HEK293 (cell line): ENCODE measurements around the gene ADSS1.

Source experiments
- EGR2 ChIP-seq: fragments of 450-650 bp; formaldehyde crosslinking; IDR thresholded peaks from 2 replicates; pipeline ENCODE4 v1.5.1; 2016; ENCODE audit warnings: low read depth, missing biosample characterization, missing genetic modification characterization
- FEZF1 ChIP-seq: fragments of 450-650 bp; formaldehyde crosslinking; IDR thresholded peaks from 2 replicates; pipeline ENCODE4 v1.5.1; 2016; ENCODE audit warnings: missing biosample characterization, missing genetic modification characterization
- KLF17 ChIP-seq: fragments of 450-650 bp; formaldehyde crosslinking; IDR thresholded peaks from 2 replicates; pipeline ENCODE4 v1.5.1; 2016; ENCODE audit warnings: missing biosample characterization, missing genetic modification characterization
- PRDM10 ChIP-seq: fragments of 450-650 bp; formaldehyde crosslinking; IDR thresholded peaks from 2 replicates; pipeline ENCODE4 v1.5.1; 2016; ENCODE audit warnings: missing biosample characterization, missing genetic modification characterization
- PRDM6 ChIP-seq: fragments of 450-650 bp; formaldehyde crosslinking; IDR thresholded peaks from 2 replicates; pipeline ENCODE4 v1.5.1; 2017; ENCODE audit warnings: missing biosample characterization, missing genetic modification characterization
- SP2 ChIP-seq: fragments of 450-650 bp; formaldehyde crosslinking; IDR thresholded peaks from 2 replicates; pipeline ENCODE4 v1.5.1; 2016; ENCODE audit warnings: missing biosample characterization, missing genetic modification characterization
- SP7 ChIP-seq: fragments of 450-650 bp; formaldehyde crosslinking; IDR thresholded peaks from 2 replicates; pipeline ENCODE4 v1.5.1; 2016; ENCODE audit warnings: missing biosample characterization, missing genetic modification characterization
- WT1 ChIP-seq: fragments of 450-650 bp; formaldehyde crosslinking; IDR thresholded peaks from 2 replicates; pipeline ENCODE4 v1.5.1; 2016; ENCODE audit warnings: missing biosample characterization, missing genetic modification characterization
- ZFP37 ChIP-seq: fragments of 450-650 bp; formaldehyde crosslinking; IDR thresholded peaks from 2 replicates; pipeline ENCODE4 v1.5.1; 2016; ENCODE audit warnings: missing biosample characterization, missing genetic modification characterization
- ZNF114 ChIP-seq: fragments of 450-650 bp; formaldehyde crosslinking; IDR thresholded peaks from 2 replicates; pipeline ENCODE4 v1.5.0; 2017; ENCODE audit warnings: missing biosample characterization, missing genetic modification characterization
- ZNF146 ChIP-seq: fragments of 450-650 bp; formaldehyde crosslinking; IDR thresholded peaks from 2 replicates; pipeline ENCODE4 v1.5.1; 2016; ENCODE audit warnings: missing biosample characterization, missing genetic modification characterization
- ZNF184 ChIP-seq: fragments of 450-650 bp; IDR thresholded peaks from 2 replicates; pipeline ENCODE4 v1.5.1; 2018; ENCODE audit warnings: missing biosample characterization, mild to moderate bottlenecking, missing genetic modification characterization
- ZNF2 ChIP-seq: fragments of 450-650 bp; formaldehyde crosslinking; IDR thresholded peaks from 2 replicates; pipeline ENCODE4 v1.5.1; 2016; ENCODE audit warnings: missing biosample characterization, missing genetic modification characterization
- ZNF221 ChIP-seq: fragments of 450-650 bp; formaldehyde crosslinking; IDR thresholded peaks from 2 replicates; pipeline ENCODE4 v1.5.1; 2017; ENCODE audit warnings: missing biosample characterization, missing genetic modification characterization, borderline replicate concordance
- ZNF335 ChIP-seq: fragments of 450-650 bp; formaldehyde crosslinking; conservative IDR thresholded peaks from 2 replicates; pipeline ENCODE4 v1.5.1; 2016; ENCODE audit warnings: missing biosample characterization, missing genetic modification characterization
- ZNF354C ChIP-seq: fragments of 450-650 bp; formaldehyde crosslinking; IDR thresholded peaks from 2 replicates; pipeline ENCODE4 v1.5.1; 2016; ENCODE audit warnings: missing biosample characterization, missing genetic modification characterization, low read depth, borderline replicate concordance
- ZNF521 ChIP-seq: fragments of 450-650 bp; formaldehyde crosslinking; IDR thresholded peaks from 2 replicates; pipeline ENCODE4 v1.5.1; 2017; ENCODE audit warnings: missing biosample characterization, mild to moderate bottlenecking, missing genetic modification characterization
- ZNF544 ChIP-seq: fragments of 450-650 bp; formaldehyde crosslinking; IDR thresholded peaks from 2 replicates; pipeline ENCODE4 v1.5.0; 2017; ENCODE audit warnings: missing biosample characterization, missing genetic modification characterization
- ZNF580 ChIP-seq: fragments of 450-650 bp; formaldehyde crosslinking; IDR thresholded peaks from 2 replicates; pipeline ENCODE4 v1.5.1; 2016; ENCODE audit warnings: missing biosample characterization, missing genetic modification characterization
- ZNF600 ChIP-seq: fragments of 450-650 bp; formaldehyde crosslinking; IDR thresholded peaks from 2 replicates; pipeline ENCODE4 v1.5.1; 2016; ENCODE audit warnings: missing biosample characterization, missing genetic modification characterization
- ZNF623 ChIP-seq: fragments of 450-650 bp; formaldehyde crosslinking; IDR thresholded peaks from 2 replicates; pipeline ENCODE4 v1.5.1; 2016; ENCODE audit warnings: missing biosample characterization, missing genetic modification characterization
- ZNF626 ChIP-seq: fragments of 450-650 bp; sonication (Bioruptor Pico); formaldehyde crosslinking; IDR thresholded peaks from 2 replicates; pipeline ENCODE4 v1.5.1; 2018; ENCODE audit warnings: missing biosample characterization, missing genetic modification characterization, inconsistent platforms
- ZNF629 ChIP-seq: fragments of 450-650 bp; formaldehyde crosslinking; IDR thresholded peaks from 2 replicates; pipeline ENCODE4 v1.5.1; 2017; ENCODE audit warnings: missing biosample characterization, missing genetic modification characterization
- ZNF645 ChIP-seq: fragments of 450-650 bp; formaldehyde crosslinking; IDR thresholded peaks from 2 replicates; pipeline ENCODE4; 2016; ENCODE audit warnings: missing biosample characterization, missing genetic modification characterization
- ZNF660 ChIP-seq: fragments of 450-650 bp; IDR thresholded peaks from 2 replicates; pipeline ENCODE4 v1.5.1; 2018; ENCODE audit warnings: missing biosample characterization, mild to moderate bottlenecking, missing genetic modification characterization
- ZNF677 ChIP-seq: fragments of 450-650 bp; IDR thresholded peaks from 2 replicates; pipeline ENCODE4 v1.5.0; 2018; ENCODE audit warnings: missing biosample characterization, mild to moderate bottlenecking, missing genetic modification characterization, moderate library complexity
- ZNF692 ChIP-seq: fragments of 450-650 bp; formaldehyde crosslinking; IDR thresholded peaks from 2 replicates; pipeline ENCODE4 v1.5.1; 2016; ENCODE audit warnings: missing biosample characterization, missing genetic modification characterization
- ZNF791 ChIP-seq: fragments of 450-650 bp; formaldehyde crosslinking; IDR thresholded peaks from 2 replicates; pipeline ENCODE4 v1.5.1; 2016; ENCODE audit warnings: missing biosample characterization, missing genetic modification characterization
- ZSCAN5A ChIP-seq: fragments of 450-650 bp; formaldehyde crosslinking; IDR thresholded peaks from 2 replicates; pipeline ENCODE4 v1.5.1; 2016; ENCODE audit warnings: missing biosample characterization, missing genetic modification characterization

The ADSS1 gene

GRCh38 chr14:104768437-104769323 lies 44.7 kb downstream of the ADSS1 start (continued):
- TF ChIP-seq ZNF692 (tag by site-specific recombination) (peak; percentile 27; the same call in 1 of the 2 replicates), ZNF626 (tag by site-specific recombination) (no peak), ZNF184 (tag by site-specific recombination) (no peak), KLF17 (no peak; the same call in 1 of the 2 replicates), ZNF629 (tag by site-specific recombination) (no peak), ZNF521 (no peak), ZNF335 (tag by site-specific recombination) (no peak), FEZF1 (tag by site-specific recombination) (no peak), ZNF354C (tag by site-specific recombination) (no peak), ZNF146 (tag by site-specific recombination) (no peak), PRDM10 (tag by site-specific recombination) (peak; percentile 57), SP2 (tag by site-specific recombination) (peak; percentile 50; the same call in 1 of the 2 replicates), ZNF623 (tag by site-specific recombination) (no peak), ZNF660 (tag by site-specific recombination) (0 out of 2 replicates have a peak, but pooled peaks have one; percentile 31), ZNF645 (tag by site-specific recombination) (no peak), ZNF544 (no peak), ZNF580 (no peak), ZNF114 (tag by site-specific recombination) (no peak), WT1 (tag by site-specific recombination) (peak; percentile 46; the same call in 1 of the 2 replicates), ZNF221 (tag by site-specific recombination) (no peak), ZNF600 (tag by site-specific recombination) (no peak), ZNF791 (tag by site-specific recombination) (no peak), EGR2 (tag by site-specific recombination) (peak; percentile 60; the same call in 1 of the 2 replicates), ZNF2 (no peak), ZFP37 (no peak), PRDM6 (tag by site-specific recombination) (no peak), SP7 (tag by site-specific recombination) (no peak), ZNF677 (no peak), ZSCAN5A (tag by site-specific recombination) (no peak)
